CD8-positive, alpha-beta memory T cell (primary cell): ENCODE results near the gene HCN1. TPM values are rescaled to one million over a fixed set of nuclear protein-coding genes. Genes with fewer than 3 reads are reported as not detected.

Experiments used
- CTCF ChIA-PET: fragments of 350-600 bp; sonication (Branson Sonifier 250); formaldehyde crosslinking; loops from one replicate; lab custom pipeline; 2021; ENCODE audit warnings: antibody characterized with exemption; lab: Charles Lee
- POLR2A ChIA-PET: fragments of 350-600 bp; sonication (Branson Sonifier 250); formaldehyde crosslinking; loops from one replicate; lab custom pipeline; 2021; ENCODE audit warnings: antibody characterized with exemption; lab: Charles Lee
- DNase-seq, 5 donors: peaks; one replicate each; pipeline versions ENCODE4 v3.0.0 to v3.0.0-alpha.2; 2020 to 2022; ENCODE audit warnings: mixed read lengths in 1 of 5
- H3K27ac ChIP-seq: one replicate; pipeline ENCODE4 v1.7.0; 2013; ENCODE audit warnings: low read depth, mild to moderate bottlenecking, low read length, moderate library complexity
- H3K27me3 ChIP-seq: 2 replicates; pipeline ENCODE4 v1.7.0; 2013; ENCODE audit warnings: low read length, mild to moderate bottlenecking; ENCODE audit not compliant: insufficient read depth, poor library complexity, severe bottlenecking
- H3K36me3 ChIP-seq: 2 replicates; pipeline ENCODE4 v1.7.0; 2013; ENCODE audit warnings: mild to moderate bottlenecking, low read length, moderate library complexity; ENCODE audit not compliant: insufficient read depth
- H3K4me1 ChIP-seq: 2 replicates; pipeline ENCODE4 v1.7.0; 2013; ENCODE audit warnings: mild to moderate bottlenecking, low read length, moderate library complexity; ENCODE audit not compliant: insufficient read depth
- H3K4me3 ChIP-seq: 2 replicates; pipeline ENCODE4 v1.7.0; 2013; ENCODE audit warnings: mild to moderate bottlenecking, low read length
- H3K9me3 ChIP-seq: 2 replicates; pipeline ENCODE4 v1.7.0; 2013; ENCODE audit warnings: mild to moderate bottlenecking, low read length
- H3K27ac Mint-ChIP-seq, 8 donors: one replicate each; pipeline ENCODE4 v1.8.0; 2020 to 2021; ENCODE audit warnings: mixed read lengths in 8 of 8, mild to moderate bottlenecking in 6 of 8, inconsistent platforms in 3 of 8, moderate library complexity in 3 of 8
- H3K27me3 Mint-ChIP-seq, 2 donors: one replicate each; pipeline ENCODE4 v1.8.0; 2020 to 2021; ENCODE audit warnings: mixed read lengths in 2 of 2, mild to moderate bottlenecking in 1 of 2, moderate library complexity in 1 of 2
- H3K36me3 Mint-ChIP-seq, 3 donors: one replicate each; pipeline ENCODE4 v1.8.0; 2020 to 2021; ENCODE audit warnings: mixed read lengths in 3 of 3, inconsistent platforms in 1 of 3, mild to moderate bottlenecking in 1 of 3
- H3K4me1 Mint-ChIP-seq, 3 donors: one replicate each; pipeline ENCODE4 v1.8.0; 2020 to 2021; ENCODE audit warnings: mixed read lengths in 3 of 3, inconsistent platforms in 1 of 3, mild to moderate bottlenecking in 1 of 3
- H3K4me3 Mint-ChIP-seq, 7 donors: one replicate each; pipeline ENCODE4 v1.8.0; 2020 to 2021; ENCODE audit warnings: mixed read lengths in 7 of 7, mild to moderate bottlenecking in 6 of 7, moderate library complexity in 4 of 7, inconsistent platforms in 2 of 7
- H3K9me3 Mint-ChIP-seq, 5 donors: one replicate each; pipeline ENCODE4 v1.8.0; 2020 to 2022; ENCODE audit warnings: mixed read lengths in 5 of 5, mild to moderate bottlenecking in 3 of 5, moderate library complexity in 2 of 5, inconsistent platforms in 1 of 5
- polyA plus RNA-seq: library from polyadenylated mRNA; unstranded; fragments of 300-500 nt; fragmentation: Illumina TruSeq; gene quantifications from one replicate; pipeline ENCODE4 v1.2.3, GENCODE V29; 2021
- total RNA-seq, 2 experiments: library from RNA; stranded (reverse); gene quantifications; one replicate each; pipeline ENCODE4 v1.2.3, GENCODE V29; 2021

Gene HCN1
- total and polyA plus RNA-seq, 3 experiments from 2014 or later = not detected

- Mint-ChIP-seq H3K9me3 (peaks cover 4 to 24% (median 11%) of the 10 kb centered on the region in 5 donors), H3K4me3 (no peak overlapping the region), H3K27me3 (no peaks in the 10 kb centered on the region), H3K4me1 (no peaks in the 10 kb centered on the region), H3K27ac (no peak overlapping the region), H3K36me3 (no peaks in the 10 kb centered on the region)
- no peak for DNase-seq
- no peaks in the 10 kb centered on the region for H3K27me3 ChIP-seq
- POLR2A ChIA-PET = no interaction called here
- H3K4me1 ChIP-seq = no peaks in the 10 kb centered on the region
- CTCF ChIA-PET = no interaction called here
- H3K4me3 ChIP-seq = no peak overlapping the region
- no peak overlapping the region for H3K27ac ChIP-seq
- no peaks in the 10 kb centered on the region for H3K36me3 ChIP-seq
- H3K9me3 ChIP-seq = no peaks in the 10 kb centered on the region
These were observed 434.1 kb downstream of the HCN1 start for GRCh38 chr5:45262061-45262590.

- DNase-seq = no peak
- H3K27ac ChIP-seq = no peak overlapping the region
- POLR2A ChIA-PET = no interaction called here
- no peaks in the 10 kb centered on the region for H3K4me1 ChIP-seq
- H3K27ac Mint-ChIP-seq = no peak overlapping the region
- H3K27me3 ChIP-seq = no peaks in the 10 kb centered on the region
- H3K36me3 Mint-ChIP-seq = no peaks in the 10 kb centered on the region
- H3K27me3 Mint-ChIP-seq = no peaks in the 10 kb centered on the region
- CTCF ChIA-PET = no interaction called here
- H3K36me3 ChIP-seq = no peaks in the 10 kb centered on the region
- peaks cover 5 to 22% (median 8%) of the 10 kb centered on the region in 5 donors for H3K9me3 Mint-ChIP-seq
- no peak overlapping the region for H3K4me3 ChIP-seq
- no peak overlapping the region for H3K4me3 Mint-ChIP-seq
- H3K4me1 Mint-ChIP-seq = no peaks in the 10 kb centered on the region
- no peaks in the 10 kb centered on the region for H3K9me3 ChIP-seq
These were observed 435.1 kb downstream of the HCN1 start for GRCh38 chr5:45261125-45261524.

DNA sequence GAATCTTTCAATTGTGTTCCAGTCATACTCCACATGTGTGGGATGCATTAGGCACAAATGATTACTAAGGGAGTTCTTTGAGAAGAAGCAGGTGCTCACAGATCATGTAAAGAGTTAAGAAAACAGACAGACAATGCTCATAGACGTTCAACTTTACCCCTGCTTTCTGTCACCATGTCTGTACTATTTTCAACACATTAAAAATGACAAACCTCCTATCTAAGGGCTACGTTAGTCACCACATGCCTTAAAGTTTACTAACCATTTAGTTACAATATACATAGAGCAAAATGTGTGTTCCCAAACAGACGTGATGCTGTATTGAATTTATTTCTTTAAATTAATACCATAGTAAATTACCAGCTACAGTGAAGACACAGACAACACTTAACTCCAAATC, 435.9 kb downstream of the HCN1 start:
- POLR2A ChIA-PET = no interaction called here
- H3K4me1 Mint-ChIP-seq = no peaks in the 10 kb centered on the region

DNA sequence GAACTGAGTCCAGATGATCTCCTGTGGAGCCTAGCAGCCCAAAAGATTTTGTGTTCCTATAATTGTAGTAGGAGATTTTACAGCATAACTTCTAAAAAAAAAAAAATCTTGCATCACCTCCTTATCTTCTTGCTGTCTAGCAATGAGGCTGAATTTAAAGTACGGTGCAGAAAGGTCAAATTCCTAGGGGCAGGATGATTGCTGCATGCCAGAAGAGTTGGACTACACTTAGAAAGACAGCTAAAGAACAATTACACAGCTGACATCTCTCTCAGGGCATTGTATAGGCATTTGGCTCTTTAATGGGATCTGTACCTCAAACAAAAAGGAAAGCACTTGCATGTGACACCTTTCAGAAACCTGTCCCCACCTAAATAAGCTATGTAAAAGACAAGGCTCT, 443.2 kb downstream of the HCN1 start:
- CTCF ChIA-PET = no interaction called here

More for the DNA sequence above, 435.9 kb downstream of the HCN1 start:
- Mint-ChIP-seq H3K4me3 (no peak overlapping the region), H3K27me3 (no peaks in the 10 kb centered on the region), H3K9me3 (peaks cover 5 to 18% (median 8%) of the 10 kb centered on the region in 5 donors), H3K27ac (no peak overlapping the region), H3K36me3 (no peaks in the 10 kb centered on the region)
- H3K27ac ChIP-seq = no peak overlapping the region
- no peaks in the 10 kb centered on the region for H3K4me1 ChIP-seq
- CTCF ChIA-PET = no interaction called here
- H3K27me3 ChIP-seq = no peaks in the 10 kb centered on the region
- H3K9me3 ChIP-seq = no peaks in the 10 kb centered on the region
- H3K36me3 ChIP-seq = no peaks in the 10 kb centered on the region
- no peak overlapping the region for H3K4me3 ChIP-seq
- DNase-seq = no peak

DNA sequence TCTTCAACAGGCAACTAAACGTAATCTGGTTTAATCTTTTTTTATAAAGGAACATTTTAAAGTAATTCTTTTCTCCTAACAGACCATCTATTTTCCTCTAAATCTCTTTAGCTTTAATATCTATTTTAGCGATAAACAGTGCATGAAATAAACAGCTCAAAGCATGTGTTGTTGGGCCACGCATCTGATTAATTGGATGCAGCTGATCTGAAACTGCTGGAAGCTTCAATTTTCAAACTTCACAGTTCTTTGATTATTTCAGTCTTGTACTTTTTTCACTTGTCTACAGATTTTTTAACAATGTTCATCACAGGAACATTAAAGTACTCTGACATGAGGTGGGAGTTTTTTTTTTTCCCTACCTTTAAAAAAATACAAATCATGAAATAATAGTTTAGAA, 443.6 kb downstream of the HCN1 start:
- Mint-ChIP-seq H3K27me3 (no peaks in the 10 kb centered on the region), H3K27ac (no peak overlapping the region), H3K4me1 (no peaks in the 10 kb centered on the region), H3K9me3 (peaks cover 6 to 37% (median 12%) of the 10 kb centered on the region in 5 donors), H3K36me3 (no peaks in the 10 kb centered on the region), H3K4me3 (no peak overlapping the region)
- Histone ChIP-seq H3K9me3 (no peaks in the 10 kb centered on the region), H3K4me3 (no peak overlapping the region), H3K27me3 (no peaks in the 10 kb centered on the region), H3K4me1 (no peaks in the 10 kb centered on the region), H3K36me3 (no peaks in the 10 kb centered on the region), H3K27ac (no peak overlapping the region)
- no peak for DNase-seq
- CTCF ChIA-PET = no interaction called here
- POLR2A ChIA-PET = no interaction called here

More for the DNA sequence above, 443.2 kb downstream of the HCN1 start:
- Histone ChIP-seq H3K27me3 (no peaks in the 10 kb centered on the region), H3K36me3 (no peaks in the 10 kb centered on the region), H3K4me1 (no peaks in the 10 kb centered on the region), H3K27ac (no peak overlapping the region), H3K9me3 (no peaks in the 10 kb centered on the region), H3K4me3 (no peak overlapping the region)
- no peak overlapping the region for H3K27ac Mint-ChIP-seq
- POLR2A ChIA-PET = no interaction called here
- DNase-seq = no peak
- no peaks in the 10 kb centered on the region for H3K36me3 Mint-ChIP-seq
- H3K27me3 Mint-ChIP-seq = no peaks in the 10 kb centered on the region
- H3K9me3 Mint-ChIP-seq = peaks cover 6 to 34% (median 9%) of the 10 kb centered on the region in 5 donors
- no peak overlapping the region for H3K4me3 Mint-ChIP-seq
- no peaks in the 10 kb centered on the region for H3K4me1 Mint-ChIP-seq

DNA sequence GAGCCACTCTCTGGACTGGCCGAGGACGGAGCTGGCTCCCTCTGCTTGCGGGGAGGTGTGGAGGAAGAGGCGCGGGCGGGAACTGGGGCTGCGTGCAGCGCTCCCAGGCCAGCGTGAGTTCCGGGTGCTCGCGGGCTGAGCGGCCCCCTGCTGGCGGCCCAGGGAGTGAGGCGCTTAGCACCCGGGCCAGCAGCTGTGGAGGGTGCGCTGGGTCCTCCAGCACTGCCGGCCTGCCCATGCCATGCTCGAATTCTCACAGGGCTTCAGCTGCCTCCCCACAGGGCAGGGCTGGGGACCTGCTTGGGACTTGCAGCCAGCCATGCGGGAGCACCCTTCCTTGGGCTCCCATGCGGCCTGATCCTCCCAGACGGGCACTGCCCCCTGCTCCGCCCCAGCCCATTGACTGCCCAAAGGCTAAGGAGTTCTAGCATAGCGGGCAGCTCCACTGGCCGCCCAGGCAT, 470.6 kb downstream of the HCN1 start:
- Mint-ChIP-seq H3K4me3 (no peak overlapping the region), H3K27ac (no peak overlapping the region), H3K4me1 (no peaks in the 10 kb centered on the region), H3K9me3 (peaks cover 2 to 19% (median 3%) of the 10 kb centered on the region in 5 donors), H3K27me3 (no peaks in the 10 kb centered on the region), H3K36me3 (no peaks in the 10 kb centered on the region)
- no peak for DNase-seq
- Histone ChIP-seq H3K27ac (no peak overlapping the region), H3K36me3 (no peaks in the 10 kb centered on the region), H3K9me3 (no peaks in the 10 kb centered on the region), H3K27me3 (no peaks in the 10 kb centered on the region), H3K4me1 (no peaks in the 10 kb centered on the region), H3K4me3 (no peak overlapping the region)
- ChIA-PET POLR2A (no interaction called here), CTCF (no interaction called here)

- ChIA-PET CTCF (no interaction called here), POLR2A (no interaction called here)
- no peaks in the 10 kb centered on the region for H3K4me1 ChIP-seq
- no peaks in the 10 kb centered on the region for H3K27me3 ChIP-seq
- Mint-ChIP-seq H3K4me1 (no peaks in the 10 kb centered on the region), H3K27me3 (no peaks in the 10 kb centered on the region), H3K27ac (no peak overlapping the region), H3K9me3 (peaks cover 5 to 29% (median 10%) of the 10 kb centered on the region in 5 donors), H3K36me3 (no peaks in the 10 kb centered on the region), H3K4me3 (no peak overlapping the region)
- no peaks in the 10 kb centered on the region for H3K36me3 ChIP-seq
- DNase-seq = no peak
- no peak overlapping the region for H3K27ac ChIP-seq
- no peak overlapping the region for H3K4me3 ChIP-seq
- H3K9me3 ChIP-seq = no peaks in the 10 kb centered on the region
These were observed 490.7 kb downstream of the HCN1 start for GRCh38 chr5:45205403-45205961.
